ENCODE measurements around the gene DIPK1C. TPM values are rescaled to one million over a fixed set of nuclear protein-coding genes. Genes with fewer than 3 reads are reported as not detected.

Gene DIPK1C
- total and polyA plus RNA-seq, 2 of the 4 experiments (the other 2 are of a cell fraction): not detected

- POLR2A ChIA-PET (ENCODE audit: unreplicated experiment): no interaction called here
- Histone ChIP-seq H3K79me1 (ENCODE audit: low read depth in 1 of 2, low read length in 2 of 2) (no peaks in the 10 kb centered on the region), H3K9me3 (ENCODE audit: control insufficient read depth, insufficient read depth, low read length) (no peaks in the 10 kb centered on the region), H4K91ac (ENCODE audit: insufficient read depth, low read depth, low read length) (no peak overlapping the region), H4K8ac (ENCODE audit: low read depth in 2 of 2, low read length in 2 of 2) (no peak overlapping the region), H3K14ac (replicated peaks; ENCODE audit: low read depth, low read length) (no peak overlapping the region), H2AK5ac (ENCODE audit: low read depth, low read length) (no peak overlapping the region), H3K4me2 (ENCODE audit: low read depth, low read length) (no peak overlapping the region), H3K4me3 (ENCODE audit: insufficient read depth, low read depth, low read length) (no peak overlapping the region), H3K36me3 (ENCODE audit: control insufficient read depth, insufficient read depth, low read length) (no peaks in the 10 kb centered on the region), H3K27me3 (ENCODE audit: control insufficient read depth, insufficient read depth, low read length) (peaks cover 3% of the 10 kb centered on the region), H2AK9ac (replicated peaks; ENCODE audit: low read depth, low read length, poor library complexity) (no peak overlapping the region), H3K27ac (ENCODE audit: insufficient read depth, low read length) (no peak overlapping the region), H2BK20ac (ENCODE audit: low read depth, low read length) (no peak overlapping the region), H2AFZ (replicated peaks; ENCODE audit: low read length, poor library complexity) (no peak overlapping the region), H3K23ac (ENCODE audit: low read depth, low read length) (no peak overlapping the region), H3K4me1 (ENCODE audit: control insufficient read depth, insufficient read depth, low read length) (no peaks in the 10 kb centered on the region), H2BK15ac (ENCODE audit: low read depth, low read length) (no peak overlapping the region), H4K5ac (ENCODE audit: low read depth, low read length) (no peak overlapping the region), H2BK120ac (ENCODE audit: low read depth, low read length) (no peak overlapping the region), H3K56ac (ENCODE audit: extremely low read depth, insufficient read depth, low read length) (no peak overlapping the region), H3K4ac (ENCODE audit: low read depth, low read length) (no peak overlapping the region), H4K20me1 (ENCODE audit: insufficient read depth, low read length) (no peaks in the 10 kb centered on the region), H2BK5ac (ENCODE audit: low read depth, low read length, poor library complexity, severe bottlenecking) (no peak overlapping the region), H3K9me1 (ENCODE audit: insufficient read depth, low read length) (no peaks in the 10 kb centered on the region), H3K18ac (ENCODE audit: low read depth, low read length) (no peak overlapping the region), H3K9ac (ENCODE audit: low read depth, low read length) (no peak overlapping the region)
- in situ Hi-C loops (cut with MboI; ENCODE audit: low sequenced_read_pairs): no loop called here
- 50% methylated on average over 1 of the region's 6 CpGs; no CpG with 5 or more reads in 1 of the 2 experiments for WGBS, 2 experiments (ENCODE audit: extremely low coverage in 2 of 2, insufficient read length in 1 of 2)
- ATAC-seq (ENCODE audit: low read depth) (no peak), DNase-seq (no peak)
- CTCF ChIA-PET: no interaction called here
- TF ChIP-seq RAD21 (IDR thresholded peaks at IDR 0.05; ENCODE audit: low read length) (no peak), CTCF (conservative IDR thresholded peaks at IDR 0.05; ENCODE audit: low read depth, low read length) (no peak), MXI1 (IDR thresholded peaks at IDR 0.05; ENCODE audit: borderline replicate concordance, low read depth, low read length) (no peak), ELK1 (IDR thresholded peaks at IDR 0.05; ENCODE audit: borderline replicate concordance, low read depth, low read length) (no peak), NFE2L2 (IDR thresholded peaks at IDR 0.05; ENCODE audit: low read depth, low read length) (no peak), RFX5 (IDR thresholded peaks at IDR 0.05; ENCODE audit: low read depth, low read length) (no peak), CEBPB (IDR thresholded peaks at IDR 0.05; ENCODE audit: low read depth, low read length) (no peak), BHLHE40 (IDR thresholded peaks at IDR 0.05; ENCODE audit: low read depth, low read length) (no peak), SMC3 (IDR thresholded peaks at IDR 0.05; ENCODE audit: low read depth, low read length) (no peak), POLR2A (IDR thresholded peaks at IDR 0.05; ENCODE audit: low read depth, low read length) (no peak)
- dilution Hi-C loops (cut with HindIII; ENCODE audit: low sequenced_read_pairs, unreplicated experiment): no loop called here
- intact Hi-C loops (cut with micrococcal nuclease): no loop called here
- no TSS peak for BruUV-seq (replicated peaks)
Observed at GRCh38 chr18:74438091-74438490, 19.0 kb downstream of the DIPK1C start.

All from IMR-90 (cell line).